ENCODE results near the gene TDRD3. TPM values are rescaled to one million over a fixed set of nuclear protein-coding genes. Genes with fewer than 3 reads are reported as not detected.

The TDRD3 gene
- total and polyA plus RNA-seq, 2 experiments from 2014 or later, result 13.1 to 13.3 TPM

GRCh38 chr13:60619461-60619860 lies 222.4 kb downstream of the TDRD3 start:
- H3K4me1 ChIP-seq (ENCODE audit: insufficient read depth), result peaks cover 14% of the 10 kb centered on the region
- no peak for ATAC-seq

More at GRCh38 chr13:60619461-60619860, 222.4 kb downstream of the TDRD3 start:
- DNase-seq (ENCODE audit: low spot score), result no peak
- H3K79me2 ChIP-seq (replicated peaks; ENCODE audit: insufficient read depth), result no peaks in the 10 kb centered on the region
- no peak overlapping the region for H3K27ac ChIP-seq (ENCODE audit: low read depth)
- no peaks in the 10 kb centered on the region for H3F3A ChIP-seq (replicated peaks; ENCODE audit: low read depth)
- H4K20me1 ChIP-seq (replicated peaks; ENCODE audit: insufficient read depth), result no peaks in the 10 kb centered on the region
- H3K36me3 ChIP-seq (ENCODE audit: insufficient read depth), result no peaks in the 10 kb centered on the region
- H2AFZ ChIP-seq, result peak overlapping the region; percentile 15; the same call in 1 of the 2 replicates
- Mint-ChIP-seq H3K9me3 (no peaks in the 10 kb centered on the region), H3K27me3 (ENCODE audit: insufficient read depth, low read depth, poor library complexity) (peaks cover 2% of the 10 kb centered on the region), H3K4me3 (no peak overlapping the region), H3K27ac (no peak overlapping the region), H3K36me3 (ENCODE audit: low read depth) (no peaks in the 10 kb centered on the region), H3K4me1 (peaks cover 13% of the 10 kb centered on the region)
- H3K9me2 ChIP-seq (ENCODE audit: insufficient read depth), result no peaks in the 10 kb centered on the region
- no peak for TF ChIP-seq CREB1 (CRISPR knock-in tag; IDR thresholded peaks at IDR 0.05; ENCODE audit: low read depth)
- TF ChIP-seq REST (IDR thresholded peaks at IDR 0.05; ENCODE audit: unreplicated experiment), result no peak
- TF ChIP-seq ETS1 (IDR thresholded peaks at IDR 0.05), result no peak
- TF ChIP-seq POLR2AphosphoS5 (IDR thresholded peaks at IDR 0.05; ENCODE audit: low read depth), result no peak
- no peak for TF ChIP-seq JUNB (IDR thresholded peaks at IDR 0.05; ENCODE audit: unreplicated experiment)
- TF ChIP-seq ZNF114 (CRISPR knock-in tag; IDR thresholded peaks at IDR 0.05), result no peak
- TF ChIP-seq ZNF331 (CRISPR knock-in tag; IDR thresholded peaks at IDR 0.05; ENCODE audit: low read depth), result no peak
- no peak for TF ChIP-seq STAT1 (IDR thresholded peaks at IDR 0.05; ENCODE audit: unreplicated experiment)
- no peak for TF ChIP-seq NANOG (IDR thresholded peaks at IDR 0.05; ENCODE audit: borderline replicate concordance)
- TF ChIP-seq EZH2 (IDR thresholded peaks at IDR 0.05; ENCODE audit: low read depth, unreplicated experiment), result no peak
- TF ChIP-seq EZH2phosphoT487 (IDR thresholded peaks at IDR 0.05; ENCODE audit: unreplicated experiment), result no peak
- no peak for TF ChIP-seq CTCF (conservative IDR thresholded peaks at IDR 0.05; ENCODE audit: low read depth in 2 of 2)
- TF ChIP-seq ZNF462 (CRISPR knock-in tag; IDR thresholded peaks at IDR 0.05), result no peak
- H3K4me2 ChIP-seq, result no peak overlapping the region
- H3K4me3 ChIP-seq, result no peak overlapping the region
- no peaks in the 10 kb centered on the region for H3K27me3 ChIP-seq (ENCODE audit: insufficient read depth)

Measured in GM23338 (cell line).